HCT116 (cell line): ENCODE data around the gene AKAP13. TPM values are rescaled to one million over a fixed set of nuclear protein-coding genes. Genes with fewer than 3 reads are reported as not detected.

Experiments used
- ATAC-seq: fragments of 200-7000 bp; cut with Tn5 transposase; 2 replicates; pipeline ENCODE4 v1.9.1; 2020; ENCODE audit warnings: mild to moderate bottlenecking, moderate library complexity
- BruUV-seq: library from RNA; stranded (reverse); fragments of 400-500 nt; replicated peaks from 2 replicates; lab custom pipeline; 2021; lab: Mats Ljungman, UMichigan
- CTCF ChIA-PET: fragments of 300-600 bp; sonication (Branson Sonifier 250); formaldehyde crosslinking; loops from one replicate; lab custom pipeline; 2021; ENCODE audit warnings: antibody characterized with exemption; lab: Charles Lee
- POLR2A ChIA-PET: fragments of 300-600, 350-600 bp; sonication (Branson Sonifier 250); formaldehyde crosslinking; loops from one replicate; lab custom pipeline; 2021; ENCODE audit warnings: antibody characterized with exemption; lab: Charles Lee
- RAD21 ChIA-PET, 2 experiments: fragments of 300-600 bp; sonication (Branson Sonifier 250); formaldehyde crosslinking; loops; one replicate each; lab custom pipeline; 2023; ENCODE audit warnings: low total read pairs in 2 of 2; ENCODE audit not compliant: uncharacterized antibody in 2 of 2, unreplicated experiment in 2 of 2, low non-redundant PET in 1 of 2; lab: Charles Lee
- DNase-seq: peaks from one replicate; pipeline ENCODE4 v3.0.0-alpha.2; 2010; ENCODE audit warnings: low read depth, low spot score
- H2AFZ ChIP-seq: fragments of 200-600 bp; shearing (Covaris generic), sonication (generic); 2 replicates; pipeline ENCODE4 v1.6.1; 2017; ENCODE audit warnings: low read depth, mixed run types, mixed read lengths, antibody characterized with exemption, low read length; ENCODE audit not compliant: poor library complexity, severe bottlenecking
- H3K27ac ChIP-seq: 2 replicates; pipeline ENCODE4 v1.5.1; 2012; ENCODE audit warnings: low read depth, low read length
- H3K27me3 ChIP-seq: fragments of 200-600 bp; sonication (generic); 2 replicates; pipeline ENCODE4 v1.6.1; 2016; ENCODE audit warnings: mixed run types, low read length, mixed read lengths; ENCODE audit not compliant: insufficient read depth
- H3K36me3 ChIP-seq, 2 experiments: fragments of 200-500 bp in 1 of 2; fragments of 200-600 bp in 1 of 2; sonication (Bioruptor generic) in 1 of 2; sonication (generic) in 1 of 2; 2 replicates each; pipeline versions ENCODE4 v1.5.1 to v1.6.1; 2014 to 2016; ENCODE audit warnings: low read length in 2 of 2, inconsistent platforms in 1 of 2, mixed read lengths in 1 of 2, mixed run types in 1 of 2; ENCODE audit not compliant: insufficient read depth in 2 of 2, control insufficient read depth in 1 of 2
- H3K4me1 ChIP-seq, 2 experiments: fragments of 200-600 bp in 1 of 2; sonication (generic) in 1 of 2; 2 replicates each; pipeline versions ENCODE4 v1.5.1 to v1.6.1; 2012 to 2017; ENCODE audit warnings: low read length in 2 of 2, inconsistent platforms in 1 of 2, mild to moderate bottlenecking in 1 of 2, mixed read lengths in 1 of 2, mixed run types in 1 of 2, moderate library complexity in 1 of 2; ENCODE audit not compliant: insufficient read depth in 2 of 2, control insufficient read depth in 1 of 2
- H3K4me2 ChIP-seq: fragments of 200-600 bp; sonication (generic); 2 replicates; pipeline ENCODE4 v1.6.1; 2017; ENCODE audit warnings: mixed run types, low read length, mixed read lengths
- H3K4me3 ChIP-seq, 2 experiments: fragments of 200-600 bp in 1 of 2; sonication (generic) in 1 of 2; replicated peaks in 1 of 2; 2 replicates each; pipeline ENCODE4 v1.5.1; 2011 to 2016; ENCODE audit warnings: low read length in 2 of 2, control low read depth in 1 of 2, low read depth in 1 of 2, mild to moderate bottlenecking in 1 of 2, mixed read lengths in 1 of 2, mixed run types in 1 of 2
- H3K79me2 ChIP-seq: fragments of 200-600 bp; sonication (generic); 2 replicates; pipeline ENCODE4 v1.6.1; 2017; ENCODE audit warnings: mild to moderate bottlenecking, mixed run types, low read length, moderate library complexity, mixed read lengths; ENCODE audit not compliant: insufficient read depth
- H3K9ac ChIP-seq: fragments of 200-600 bp; sonication (generic); 2 replicates; pipeline ENCODE4 v1.6.1; 2016; ENCODE audit warnings: low read length, mixed read lengths
- H3K9me2 ChIP-seq: fragments of 200-600 bp; sonication (generic), shearing (Covaris generic); 2 replicates; pipeline ENCODE4 v1.6.1; 2017; ENCODE audit warnings: mixed run types, mild to moderate bottlenecking, moderate library complexity; ENCODE audit not compliant: insufficient read depth
- H3K9me3 ChIP-seq, 2 experiments: fragments of 200-500 bp in 1 of 2; fragments of 200-600 bp in 1 of 2; sonication (Bioruptor generic) in 1 of 2; sonication (generic) in 1 of 2; 2 replicates each; pipeline ENCODE4 v1.6.1; 2014 to 2017; ENCODE audit warnings: low read length in 2 of 2, mixed read lengths in 2 of 2, inconsistent platforms in 1 of 2, low read depth in 1 of 2, mild to moderate bottlenecking in 1 of 2, mixed run types in 1 of 2, moderate library complexity in 1 of 2; ENCODE audit not compliant: control insufficient read depth in 1 of 2, insufficient read depth in 1 of 2
- H4K20me1 ChIP-seq: fragments of 200-600 bp; sonication (generic), shearing (Covaris generic); 2 replicates; pipeline ENCODE4 v1.6.1; 2017; ENCODE audit warnings: mixed run types, mild to moderate bottlenecking, moderate library complexity; ENCODE audit not compliant: insufficient read depth
- CBX3 ChIP-seq: IDR thresholded peaks from 2 replicates; pipeline ENCODE4 v1.6.1; 2012; ENCODE audit warnings: low read depth
- CEBPB ChIP-seq: IDR thresholded peaks from 2 replicates; pipeline ENCODE4 v1.6.1; 2012; ENCODE audit warnings: low read depth
- EGR1 ChIP-seq: IDR thresholded peaks from 2 replicates; pipeline ENCODE4 v1.6.1; 2012; ENCODE audit warnings: low read depth
- ELF1 ChIP-seq: IDR thresholded peaks from 2 replicates; pipeline ENCODE4 v1.6.1; 2012; ENCODE audit warnings: low read depth, borderline replicate concordance
- EZH2 ChIP-seq: fragments of 200-600 bp; sonication (generic); IDR thresholded peaks from 2 replicates; pipeline ENCODE4 v1.6.1; 2017; ENCODE audit warnings: antibody characterized with exemption, mixed run types
- FOSL1 ChIP-seq: IDR thresholded peaks from 2 replicates; pipeline ENCODE4 v1.6.1; 2012; ENCODE audit warnings: low read depth
- POLR2A ChIP-seq: IDR thresholded peaks from 2 replicates; pipeline ENCODE4 v1.7.0; 2011; ENCODE audit warnings: borderline replicate concordance; ENCODE audit not compliant: insufficient read depth, insufficient read length; ENCODE audit errors: extremely low read depth
- POLR2AphosphoS5 ChIP-seq: IDR thresholded peaks from 2 replicates; pipeline ENCODE4 v1.6.1; 2011; ENCODE audit warnings: mild to moderate bottlenecking, low read depth, low read length, moderate library complexity
- SIN3A ChIP-seq: IDR thresholded peaks from 2 replicates; pipeline ENCODE4 v1.6.1; 2012; ENCODE audit warnings: low read depth
- SP1 ChIP-seq: IDR thresholded peaks from 2 replicates; pipeline ENCODE4 v1.6.1; 2012; ENCODE audit warnings: low read depth
- SRF ChIP-seq: IDR thresholded peaks from 2 replicates; pipeline ENCODE4 v1.6.1; 2012; ENCODE audit warnings: low read depth
- TCF7L2 ChIP-seq: IDR thresholded peaks from 2 replicates; pipeline ENCODE4 v1.7.0; 2011; ENCODE audit warnings: borderline replicate concordance, inconsistent platforms; ENCODE audit not compliant: insufficient read depth, insufficient read length; ENCODE audit errors: extremely low read depth
- ZFX ChIP-seq: fragments of 450-650 bp; IDR thresholded peaks from 2 replicates; pipeline ENCODE4 v1.6.1; 2017
- ZNF274 ChIP-seq: fragments of 200-500 bp; sonication (Bioruptor generic); IDR thresholded peaks from 2 replicates; pipeline ENCODE4 v1.6.1; 2014; ENCODE audit warnings: mild to moderate bottlenecking, low read depth, low read length, inconsistent platforms
- intact Hi-C: fragments of 100-400 bp; cut with micrococcal nuclease; formaldehyde crosslinking; loops from 2 replicates; pipeline ENCODE4 v1.10.0; 2022
- total RNA-seq: library from RNA; stranded (reverse); gene quantifications from one replicate; pipeline ENCODE4 v1.2.1, GENCODE V29; 2021; ENCODE audit not compliant: unreplicated experiment
- TF ChIP-seq, protein P1 (sequence below): IDR thresholded peaks from 2 replicates; pipeline ENCODE4 v1.6.1; 2011; ENCODE audit warnings: mild to moderate bottlenecking, low read length, moderate library complexity; ENCODE audit not compliant: insufficient replicate concordance; ENCODE audit errors: extremely low read depth
- TF ChIP-seq, protein P2 (sequence below), 3 experiments: fragments of 200-600 bp in 1 of 3; sonication (generic) in 1 of 3; IDR thresholded peaks in 2 of 3; conservative IDR thresholded peaks in 1 of 3; 2 replicates each; pipeline ENCODE4 v1.5.1; 2012 to 2017; ENCODE audit warnings: low read depth in 2 of 3, low read length in 2 of 3, antibody characterized with exemption in 1 of 3, borderline replicate concordance in 1 of 3, control low read depth in 1 of 3, mild to moderate bottlenecking in 1 of 3, mixed read lengths in 1 of 3, mixed run types in 1 of 3, moderate library complexity in 1 of 3; ENCODE audit not compliant: insufficient read depth in 1 of 3
- TF ChIP-seq, protein P3 (sequence below): IDR thresholded peaks from 2 replicates; pipeline ENCODE4 v1.6.1; 2012; ENCODE audit warnings: low read depth

AKAP13 gene
- total RNA-seq, 1 experiment from 2014 or later, result 43.1 TPM

DNA sequence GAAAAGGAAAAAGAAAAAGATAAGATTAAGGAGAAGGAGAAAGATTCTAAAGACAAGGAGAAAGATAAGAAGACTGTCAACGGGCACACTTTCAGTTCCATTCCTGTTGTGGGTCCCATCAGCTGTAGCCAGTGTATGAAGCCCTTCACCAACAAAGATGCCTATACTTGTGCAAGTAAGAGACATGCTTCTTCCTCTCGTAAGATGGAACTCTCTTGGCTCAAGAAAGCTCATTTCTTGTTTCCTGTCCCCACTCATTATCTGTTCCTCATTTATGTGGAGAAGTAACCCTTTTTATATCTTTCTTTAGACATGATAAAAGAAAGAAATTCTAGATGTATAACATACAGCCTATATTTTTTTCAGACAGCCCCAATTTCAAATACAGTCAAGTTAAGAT, 312.9 kb downstream of the AKAP13 start:
- Histone ChIP-seq H3K9me2 (no peaks in the 10 kb centered on the region), H3K4me3 (no peak overlapping the region), H3K4me2 (no peak overlapping the region), H3K79me2 (no peaks in the 10 kb centered on the region), H3K27me3 (no peaks in the 10 kb centered on the region), H3K4me1 (no peaks in the 10 kb centered on the region), H4K20me1 (no peaks in the 10 kb centered on the region), H3K27ac (no peak overlapping the region), H2AFZ (no peak overlapping the region), H3K36me3 (peaks cover 0 to 15% of the 10 kb centered on the region in 2 experiments; a peak in 2 of 4 replicates), H3K9ac (no peak overlapping the region), H3K9me3 (no peaks in the 10 kb centered on the region)
- TF ChIP-seq EZH2 (no peak), CEBPB (no peak), POLR2AphosphoS5 (no peak), ZNF274 (no peak), EGR1 (no peak), TCF7L2 (no peak), ZFX (no peak), SP1 (no peak), ELF1 (no peak), SRF (no peak), CBX3 (no peak), POLR2A (no peak), SIN3A (no peak), FOSL1 (no peak)
- TF ChIP-seq, protein P1, sequence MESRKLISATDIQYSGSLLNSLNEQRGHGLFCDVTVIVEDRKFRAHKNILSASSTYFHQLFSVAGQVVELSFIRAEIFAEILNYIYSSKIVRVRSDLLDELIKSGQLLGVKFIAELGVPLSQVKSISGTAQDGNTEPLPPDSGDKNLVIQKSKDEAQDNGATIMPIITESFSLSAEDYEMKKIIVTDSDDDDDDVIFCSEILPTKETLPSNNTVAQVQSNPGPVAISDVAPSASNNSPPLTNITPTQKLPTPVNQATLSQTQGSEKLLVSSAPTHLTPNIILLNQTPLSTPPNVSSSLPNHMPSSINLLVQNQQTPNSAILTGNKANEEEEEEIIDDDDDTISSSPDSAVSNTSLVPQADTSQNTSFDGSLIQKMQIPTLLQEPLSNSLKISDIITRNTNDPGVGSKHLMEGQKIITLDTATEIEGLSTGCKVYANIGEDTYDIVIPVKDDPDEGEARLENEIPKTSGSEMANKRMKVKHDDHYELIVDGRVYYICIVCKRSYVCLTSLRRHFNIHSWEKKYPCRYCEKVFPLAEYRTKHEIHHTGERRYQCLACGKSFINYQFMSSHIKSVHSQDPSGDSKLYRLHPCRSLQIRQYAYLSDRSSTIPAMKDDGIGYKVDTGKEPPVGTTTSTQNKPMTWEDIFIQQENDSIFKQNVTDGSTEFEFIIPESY, result no peak
- TF ChIP-seq, protein P2, sequence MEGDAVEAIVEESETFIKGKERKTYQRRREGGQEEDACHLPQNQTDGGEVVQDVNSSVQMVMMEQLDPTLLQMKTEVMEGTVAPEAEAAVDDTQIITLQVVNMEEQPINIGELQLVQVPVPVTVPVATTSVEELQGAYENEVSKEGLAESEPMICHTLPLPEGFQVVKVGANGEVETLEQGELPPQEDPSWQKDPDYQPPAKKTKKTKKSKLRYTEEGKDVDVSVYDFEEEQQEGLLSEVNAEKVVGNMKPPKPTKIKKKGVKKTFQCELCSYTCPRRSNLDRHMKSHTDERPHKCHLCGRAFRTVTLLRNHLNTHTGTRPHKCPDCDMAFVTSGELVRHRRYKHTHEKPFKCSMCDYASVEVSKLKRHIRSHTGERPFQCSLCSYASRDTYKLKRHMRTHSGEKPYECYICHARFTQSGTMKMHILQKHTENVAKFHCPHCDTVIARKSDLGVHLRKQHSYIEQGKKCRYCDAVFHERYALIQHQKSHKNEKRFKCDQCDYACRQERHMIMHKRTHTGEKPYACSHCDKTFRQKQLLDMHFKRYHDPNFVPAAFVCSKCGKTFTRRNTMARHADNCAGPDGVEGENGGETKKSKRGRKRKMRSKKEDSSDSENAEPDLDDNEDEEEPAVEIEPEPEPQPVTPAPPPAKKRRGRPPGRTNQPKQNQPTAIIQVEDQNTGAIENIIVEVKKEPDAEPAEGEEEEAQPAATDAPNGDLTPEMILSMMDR (IDR thresholded peaks at IDR 0.05 in 2 of 3, conservative IDR thresholded peaks at IDR 0.05 in 1 of 3; ENCODE audit: borderline replicate concordance in 1 of 3, insufficient read depth in 1 of 3, low read depth in 2 of 3, low read length in 2 of 3), result no peak
- TF ChIP-seq, protein P3, sequence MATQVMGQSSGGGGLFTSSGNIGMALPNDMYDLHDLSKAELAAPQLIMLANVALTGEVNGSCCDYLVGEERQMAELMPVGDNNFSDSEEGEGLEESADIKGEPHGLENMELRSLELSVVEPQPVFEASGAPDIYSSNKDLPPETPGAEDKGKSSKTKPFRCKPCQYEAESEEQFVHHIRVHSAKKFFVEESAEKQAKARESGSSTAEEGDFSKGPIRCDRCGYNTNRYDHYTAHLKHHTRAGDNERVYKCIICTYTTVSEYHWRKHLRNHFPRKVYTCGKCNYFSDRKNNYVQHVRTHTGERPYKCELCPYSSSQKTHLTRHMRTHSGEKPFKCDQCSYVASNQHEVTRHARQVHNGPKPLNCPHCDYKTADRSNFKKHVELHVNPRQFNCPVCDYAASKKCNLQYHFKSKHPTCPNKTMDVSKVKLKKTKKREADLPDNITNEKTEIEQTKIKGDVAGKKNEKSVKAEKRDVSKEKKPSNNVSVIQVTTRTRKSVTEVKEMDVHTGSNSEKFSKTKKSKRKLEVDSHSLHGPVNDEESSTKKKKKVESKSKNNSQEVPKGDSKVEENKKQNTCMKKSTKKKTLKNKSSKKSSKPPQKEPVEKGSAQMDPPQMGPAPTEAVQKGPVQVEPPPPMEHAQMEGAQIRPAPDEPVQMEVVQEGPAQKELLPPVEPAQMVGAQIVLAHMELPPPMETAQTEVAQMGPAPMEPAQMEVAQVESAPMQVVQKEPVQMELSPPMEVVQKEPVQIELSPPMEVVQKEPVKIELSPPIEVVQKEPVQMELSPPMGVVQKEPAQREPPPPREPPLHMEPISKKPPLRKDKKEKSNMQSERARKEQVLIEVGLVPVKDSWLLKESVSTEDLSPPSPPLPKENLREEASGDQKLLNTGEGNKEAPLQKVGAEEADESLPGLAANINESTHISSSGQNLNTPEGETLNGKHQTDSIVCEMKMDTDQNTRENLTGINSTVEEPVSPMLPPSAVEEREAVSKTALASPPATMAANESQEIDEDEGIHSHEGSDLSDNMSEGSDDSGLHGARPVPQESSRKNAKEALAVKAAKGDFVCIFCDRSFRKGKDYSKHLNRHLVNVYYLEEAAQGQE, result no peak
- POLR2A ChIA-PET, result no interaction called here
- CTCF ChIA-PET, result no interaction called here
- ATAC-seq, result no peak
- RAD21 ChIA-PET, result no interaction called here
- DNase-seq, result no peak
- intact Hi-C loops, result no loop called here
- no TSS peak for BruUV-seq
